ENCODE results near the gene USP6NL. TPM values are rescaled to one million over a fixed set of nuclear protein-coding genes. Genes with fewer than 3 reads are reported as not detected.

Gene USP6NL
- total and polyA plus RNA-seq, 9 of the 15 experiments (the other 6 are each of a cell fraction or from before 2014, with no cell fraction given): 3.2 to 26.6 (median 19.8) TPM

- no peaks in the 10 kb centered on the region for H3K27me3 ChIP-seq (ENCODE audit: control insufficient read depth in 2 of 2, insufficient read depth in 2 of 2, low read length in 2 of 2)
- in situ Hi-C loops (cut with MboI) (no loop called here), intact Hi-C loops (cut with micrococcal nuclease) (no loop called here)
- FAIRE-seq (peak; percentile 11), DNase-seq (ENCODE audit: extremely low read depth in 1 of 4, low spot score in 3 of 4) (no peak), ATAC-seq (peak; percentile 61)
- H2AFZ ChIP-seq (ENCODE audit: low read depth, low read length): no peak overlapping the region
- H3K9me1 ChIP-seq (ENCODE audit: control insufficient read depth, insufficient read depth, low read length): no peaks in the 10 kb centered on the region
- H3K4me3 ChIP-seq: no peak overlapping the region
- H3K27ac ChIP-seq (ENCODE audit: extremely low read depth, low read depth, low read length): no peak overlapping the region
- POLR2A ChIA-PET: interaction anchor here (0.6 to 1.5 kb wide), 4 partner anchors 10 to 20 kb away, joined by 3 to 4 read pairs (median 3); no protein-coding TSS in a partner anchor
- BruUV-seq (replicated peaks): no TSS peak
- H3K4me1 ChIP-seq (replicated peaks in 1 of 2; ENCODE audit: control insufficient read depth in 2 of 2, insufficient read depth in 2 of 2, low read length in 2 of 2): peaks cover 0 to 5% of the 10 kb centered on the region in 2 experiments; a peak in 3 of 5 replicates
- H4K20me1 ChIP-seq (replicated peaks; ENCODE audit: control insufficient read depth, insufficient read depth, low read length): no peaks in the 10 kb centered on the region
- CTCF ChIA-PET (ENCODE audit: low intra/inter-chr PET ratio): no interaction called here
- H3K79me2 ChIP-seq (ENCODE audit: control insufficient read depth, insufficient read depth, low read length): peaks cover 90% of the 10 kb centered on the region
- 59% methylated on average over 4 of the region's 4 CpGs for WGBS (ENCODE audit: insufficient coverage, low coverage, missing lambda C conversion rate)
- H3K36me3 ChIP-seq (ENCODE audit: control insufficient read depth, insufficient read depth, low read length): peaks cover 14% of the 10 kb centered on the region; the same call in 2 of the 3 replicates
- H3K9ac ChIP-seq (ENCODE audit: insufficient read depth in 1 of 2, low read depth in 2 of 2, low read length in 2 of 2): no peak overlapping the region
- H3K4me2 ChIP-seq (ENCODE audit: insufficient read depth, low read length): no peak overlapping the region; the same call in 1 of the 2 replicates
- peaks cover 2% of the 10 kb centered on the region; the same call in 1 of the 2 replicates for H3K9me3 ChIP-seq (replicated peaks; ENCODE audit: control insufficient read depth, insufficient read depth, low read depth, low read length)
- TF ChIP-seq ETV1 (tag; conservative IDR thresholded peaks at IDR 0.05; ENCODE audit: low read depth) (no peak), ZNF274 (IDR thresholded peaks at IDR 0.05; ENCODE audit: borderline replicate concordance, low read depth, low read length) (no peak), SMARCA4 (IDR thresholded peaks at IDR 0.05) (0 out of 2 replicates have a peak, but pooled peaks have one; percentile 18), PHTF2 (CRISPR knock-in tag; IDR thresholded peaks at IDR 0.05) (no peak), E2F5 (CRISPR knock-in tag; IDR thresholded peaks at IDR 0.05) (no peak), IRF1 (CRISPR knock-in tag; IDR thresholded peaks at IDR 0.05; ENCODE audit: borderline replicate concordance) (no peak), SIN3B (IDR thresholded peaks at IDR 0.05; ENCODE audit: low read depth) (no peak), CBFA2T3 (IDR thresholded peaks at IDR 0.05) (no peak), PREB (CRISPR knock-in tag; IDR thresholded peaks at IDR 0.05) (no peak), POLR2B (IDR thresholded peaks at IDR 0.05; ENCODE audit: low read depth, partially characterized antibody) (no peak), KDM1A (IDR thresholded peaks at IDR 0.05) (no peak), BRCA1 (IDR thresholded peaks at IDR 0.05) (no peak), BRCA1 (CRISPR knock-in tag; IDR thresholded peaks at IDR 0.05) (no peak), CEBPG (CRISPR knock-in tag; IDR thresholded peaks at IDR 0.05) (no peak), CEBPG (tag; conservative IDR thresholded peaks at IDR 0.05 in 1 of 2, IDR thresholded peaks at IDR 0.05 in 1 of 2) (peak; percentile 38 to 51; a peak in 3 of 4 replicates), SRSF7 (optimal IDR thresholded peaks at IDR 0.05; ENCODE audit: low read depth, low read length) (no peak)
- TF ChIP-seq, protein P1, sequence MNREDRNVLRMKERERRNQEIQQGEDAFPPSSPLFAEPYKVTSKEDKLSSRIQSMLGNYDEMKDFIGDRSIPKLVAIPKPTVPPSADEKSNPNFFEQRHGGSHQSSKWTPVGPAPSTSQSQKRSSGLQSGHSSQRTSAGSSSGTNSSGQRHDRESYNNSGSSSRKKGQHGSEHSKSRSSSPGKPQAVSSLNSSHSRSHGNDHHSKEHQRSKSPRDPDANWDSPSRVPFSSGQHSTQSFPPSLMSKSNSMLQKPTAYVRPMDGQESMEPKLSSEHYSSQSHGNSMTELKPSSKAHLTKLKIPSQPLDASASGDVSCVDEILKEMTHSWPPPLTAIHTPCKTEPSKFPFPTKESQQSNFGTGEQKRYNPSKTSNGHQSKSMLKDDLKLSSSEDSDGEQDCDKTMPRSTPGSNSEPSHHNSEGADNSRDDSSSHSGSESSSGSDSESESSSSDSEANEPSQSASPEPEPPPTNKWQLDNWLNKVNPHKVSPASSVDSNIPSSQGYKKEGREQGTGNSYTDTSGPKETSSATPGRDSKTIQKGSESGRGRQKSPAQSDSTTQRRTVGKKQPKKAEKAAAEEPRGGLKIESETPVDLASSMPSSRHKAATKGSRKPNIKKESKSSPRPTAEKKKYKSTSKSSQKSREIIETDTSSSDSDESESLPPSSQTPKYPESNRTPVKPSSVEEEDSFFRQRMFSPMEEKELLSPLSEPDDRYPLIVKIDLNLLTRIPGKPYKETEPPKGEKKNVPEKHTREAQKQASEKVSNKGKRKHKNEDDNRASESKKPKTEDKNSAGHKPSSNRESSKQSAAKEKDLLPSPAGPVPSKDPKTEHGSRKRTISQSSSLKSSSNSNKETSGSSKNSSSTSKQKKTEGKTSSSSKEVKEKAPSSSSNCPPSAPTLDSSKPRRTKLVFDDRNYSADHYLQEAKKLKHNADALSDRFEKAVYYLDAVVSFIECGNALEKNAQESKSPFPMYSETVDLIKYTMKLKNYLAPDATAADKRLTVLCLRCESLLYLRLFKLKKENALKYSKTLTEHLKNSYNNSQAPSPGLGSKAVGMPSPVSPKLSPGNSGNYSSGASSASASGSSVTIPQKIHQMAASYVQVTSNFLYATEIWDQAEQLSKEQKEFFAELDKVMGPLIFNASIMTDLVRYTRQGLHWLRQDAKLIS (CRISPR knock-in tag; IDR thresholded peaks at IDR 0.05): no peak
Observed at GRCh38 chr10:11560076-11560709, 51.3 kb downstream of the USP6NL start.
